Ammon's horn (tissue), 1 donor: Measurements from ENCODE around the gene RAI2.

Source experiments
- DNase-seq: peaks from one replicate; pipeline ENCODE4 v3.0.0-alpha.2; 2016; ENCODE audit warnings: low spot score

RAI2 gene

GRCh38 chrX:17779434-17779833 lies 81.7 kb downstream of the RAI2 start:
- DNase-seq, result no peak

- no peak for DNase-seq
Observed at GRCh38 chrX:17778997-17779396, 82.1 kb downstream of the RAI2 start.

- DNase-seq, result no peak
Observed at GRCh38 chrX:17774053-17774452, 87.0 kb downstream of the RAI2 start.

GRCh38 chrX:17773221-17773876 lies 87.7 kb downstream of the RAI2 start:
- DNase-seq, result no peak

- no peak for DNase-seq
Observed at GRCh38 chrX:17769701-17770269, 91.3 kb downstream of the RAI2 start.

GRCh38 chrX:17768997-17769396 lies 92.1 kb downstream of the RAI2 start:
- no peak for DNase-seq

- no peak for DNase-seq
Observed at GRCh38 chrX:17767734-17768133, 93.4 kb downstream of the RAI2 start.

GRCh38 chrX:17759990-17760389 lies 101.1 kb downstream of the RAI2 start:
- DNase-seq, result no peak

GRCh38 chrX:17758382-17758781 lies 102.7 kb downstream of the RAI2 start:
- DNase-seq, result no peak

GRCh38 chrX:17750436-17750835 lies 110.7 kb downstream of the RAI2 start:
- no peak for DNase-seq
